Muscle of arm (tissue), 12 donors: ENCODE measurements around the gene CEP41. TPM values are rescaled to one million over a fixed set of nuclear protein-coding genes. Genes with fewer than 3 reads are reported as not detected.

Source experiments
- DNase-seq: peaks from one replicate; pipeline ENCODE4 v3.0.0-alpha.2; 2013
- polyA plus RNA-seq, 12 donors: library from polyadenylated mRNA; unstranded; fragments of 120-200 nt; gene quantifications; one replicate each; pipeline ENCODE4 v1.2.1, GENCODE V29; 2013; ENCODE audit not compliant: insufficient read length in 12 of 12

The CEP41 gene
- polyA plus RNA-seq, 12 donors: 20.4 to 234 (median 23.7) TPM

GRCh38 chr7:130421684-130422083 lies 19.1 kb downstream of the CEP41 start:
- DNase-seq: no peak

GRCh38 chr7:130420943-130421578 lies 19.8 kb downstream of the CEP41 start:
- DNase-seq: no peak

GRCh38 chr7:130419658-130420057 lies 21.2 kb downstream of the CEP41 start:
- no peak for DNase-seq

GRCh38 chr7:130418306-130418705 lies 22.5 kb downstream of the CEP41 start:
- DNase-seq: no peak

GRCh38 chr7:130417213-130417612 lies 23.6 kb downstream of the CEP41 start:
- no peak for DNase-seq

- DNase-seq: no peak
These were observed 25.8 kb downstream of the CEP41 start for GRCh38 chr7:130415006-130415405.

GRCh38 chr7:130413201-130413600 lies 27.6 kb downstream of the CEP41 start:
- DNase-seq: no peak

- DNase-seq: no peak
These were observed 29.8 kb downstream of the CEP41 start for GRCh38 chr7:130410868-130411541.

GRCh38 chr7:130409712-130410072 lies 31.1 kb downstream of the CEP41 start:
- no peak for DNase-seq

GRCh38 chr7:130409067-130409711 lies 31.6 kb downstream of the CEP41 start:
- DNase-seq: no peak

GRCh38 chr7:130405003-130405402 lies 35.8 kb downstream of the CEP41 start:
- DNase-seq: no peak

- DNase-seq: no peak
These were observed 39.2 kb downstream of the CEP41 start for GRCh38 chr7:130401578-130401977.

- DNase-seq: no peak
These were observed 39.7 kb downstream of the CEP41 start for GRCh38 chr7:130401101-130401500.

- DNase-seq: no peak
These were observed 40.7 kb downstream of the CEP41 start for GRCh38 chr7:130400120-130400572.

- no peak for DNase-seq
These were observed 42.2 kb downstream of the CEP41 start for GRCh38 chr7:130398526-130399090.

- no peak for DNase-seq
These were observed 43.1 kb downstream of the CEP41 start for GRCh38 chr7:130397758-130398073.

GRCh38 chr7:130397051-130397757 lies 43.6 kb downstream of the CEP41 start:
- peak; percentile 80 for DNase-seq

- DNase-seq: no peak
These were observed 44.7 kb downstream of the CEP41 start for GRCh38 chr7:130396109-130396508.

GRCh38 chr7:130395421-130395820 lies 45.4 kb downstream of the CEP41 start:
- no peak for DNase-seq

GRCh38 chr7:130394421-130395195 lies 46.2 kb downstream of the CEP41 start:
- no peak for DNase-seq

- DNase-seq: no peak
These were observed 46.9 kb downstream of the CEP41 start for GRCh38 chr7:130393841-130394411.
